ENCODE results near the gene TREH.
"Not testable (repeated sequence)": the region's sequence is repeated elsewhere in the genome, so short reads cannot be mapped to it uniquely, and the experiment has no call there.

The TREH gene

GRCh38 chr11:118615282-118615975 lies 64.0 kb downstream of the TREH start:
- Histone ChIP-seq H3K36me3 (ENCODE audit: control insufficient read depth, insufficient read depth, low read length) (no peaks in the 10 kb centered on the region), H3K9me3 (ENCODE audit: control insufficient read depth, low read length) (no peaks in the 10 kb centered on the region), H3K4me3 (ENCODE audit: insufficient read depth, low read depth, low read length, poor library complexity, severe bottlenecking) (no peak overlapping the region), H3K27me3 (replicated peaks; ENCODE audit: control insufficient read depth, insufficient read depth, low read length, poor library complexity, severe bottlenecking) (no peaks in the 10 kb centered on the region), H3K27ac (ENCODE audit: insufficient read depth, low read length, poor library complexity, severe bottlenecking) (no peak overlapping the region), H3K4me1 (ENCODE audit: control insufficient read depth, insufficient read depth, low read length, poor library complexity, severe bottlenecking) (peaks cover 8% of the 10 kb centered on the region)
- no peak for DNase-seq

GRCh38 chr11:118614511-118614910 lies 64.9 kb downstream of the TREH start:
- H3K4me1 ChIP-seq (ENCODE audit: control insufficient read depth, insufficient read depth, low read length, poor library complexity, severe bottlenecking): peaks cover 17% of the 10 kb centered on the region
- no peak overlapping the region for H3K27ac ChIP-seq (ENCODE audit: insufficient read depth, low read length, poor library complexity, severe bottlenecking)
- no peak for DNase-seq

GRCh38 chr11:118612378-118612777 lies 67.1 kb downstream of the TREH start:
- H3K9me3 ChIP-seq (ENCODE audit: control insufficient read depth, low read length): no peaks in the 10 kb centered on the region
- no peaks in the 10 kb centered on the region for H3K27me3 ChIP-seq (replicated peaks; ENCODE audit: control insufficient read depth, insufficient read depth, low read length, poor library complexity, severe bottlenecking)
- H3K36me3 ChIP-seq (ENCODE audit: control insufficient read depth, insufficient read depth, low read length): no peaks in the 10 kb centered on the region
- peaks cover 36% of the 10 kb centered on the region for H3K4me1 ChIP-seq (ENCODE audit: control insufficient read depth, insufficient read depth, low read length, poor library complexity, severe bottlenecking)
- DNase-seq: no peak
- no peak overlapping the region for H3K4me3 ChIP-seq (ENCODE audit: insufficient read depth, low read depth, low read length, poor library complexity, severe bottlenecking)
- no peak overlapping the region for H3K27ac ChIP-seq (ENCODE audit: insufficient read depth, low read length, poor library complexity, severe bottlenecking)

More at GRCh38 chr11:118614511-118614910, 64.9 kb downstream of the TREH start:
- Histone ChIP-seq H3K36me3 (ENCODE audit: control insufficient read depth, insufficient read depth, low read length) (no peaks in the 10 kb centered on the region), H3K9me3 (ENCODE audit: control insufficient read depth, low read length) (no peaks in the 10 kb centered on the region), H3K27me3 (replicated peaks; ENCODE audit: control insufficient read depth, insufficient read depth, low read length, poor library complexity, severe bottlenecking) (no peaks in the 10 kb centered on the region), H3K4me3 (ENCODE audit: insufficient read depth, low read depth, low read length, poor library complexity, severe bottlenecking) (no peak overlapping the region)

- not testable (repeated sequence) for H3K36me3 ChIP-seq (ENCODE audit: control insufficient read depth, insufficient read depth, low read length); H3K9me3 ChIP-seq (ENCODE audit: control insufficient read depth, low read length); H3K4me3 ChIP-seq (ENCODE audit: insufficient read depth, low read depth, low read length, poor library complexity, severe bottlenecking); H3K27ac ChIP-seq (ENCODE audit: insufficient read depth, low read length, poor library complexity, severe bottlenecking); DNase-seq; H3K27me3 ChIP-seq (replicated peaks; ENCODE audit: control insufficient read depth, insufficient read depth, low read length, poor library complexity, severe bottlenecking)
- peaks cover 36% of the 10 kb centered on the region for H3K4me1 ChIP-seq (ENCODE audit: control insufficient read depth, insufficient read depth, low read length, poor library complexity, severe bottlenecking)
Observed at GRCh38 chr11:118611433-118611795, 68.0 kb downstream of the TREH start.

- Histone ChIP-seq H3K9me3 (ENCODE audit: control insufficient read depth, low read length) (no peaks in the 10 kb centered on the region), H3K27ac (ENCODE audit: insufficient read depth, low read length, poor library complexity, severe bottlenecking) (peak overlapping the region; percentile 44), H3K4me1 (ENCODE audit: control insufficient read depth, insufficient read depth, low read length, poor library complexity, severe bottlenecking) (peaks cover 36% of the 10 kb centered on the region), H3K4me3 (ENCODE audit: insufficient read depth, low read depth, low read length, poor library complexity, severe bottlenecking) (peak overlapping the region; percentile 68), H3K36me3 (ENCODE audit: control insufficient read depth, insufficient read depth, low read length) (no peaks in the 10 kb centered on the region), H3K27me3 (replicated peaks; ENCODE audit: control insufficient read depth, insufficient read depth, low read length, poor library complexity, severe bottlenecking) (no peaks in the 10 kb centered on the region)
- peak; percentile 74 to 79 (median 76) for DNase-seq
Observed at GRCh38 chr11:118610773-118611432, 68.5 kb downstream of the TREH start.

- peak overlapping the region; percentile 44 for H3K27ac ChIP-seq (ENCODE audit: insufficient read depth, low read length, poor library complexity, severe bottlenecking)
- no peaks in the 10 kb centered on the region for H3K36me3 ChIP-seq (ENCODE audit: control insufficient read depth, insufficient read depth, low read length)
- no peak for DNase-seq
- H3K4me1 ChIP-seq (ENCODE audit: control insufficient read depth, insufficient read depth, low read length, poor library complexity, severe bottlenecking): peaks cover 36% of the 10 kb centered on the region
- peak overlapping the region; percentile 68 for H3K4me3 ChIP-seq (ENCODE audit: insufficient read depth, low read depth, low read length, poor library complexity, severe bottlenecking)
- no peaks in the 10 kb centered on the region for H3K9me3 ChIP-seq (ENCODE audit: control insufficient read depth, low read length)
- no peaks in the 10 kb centered on the region for H3K27me3 ChIP-seq (replicated peaks; ENCODE audit: control insufficient read depth, insufficient read depth, low read length, poor library complexity, severe bottlenecking)
Observed at GRCh38 chr11:118610225-118610772, 69.2 kb downstream of the TREH start.

GRCh38 chr11:118609380-118610224 lies 69.8 kb downstream of the TREH start:
- no peaks in the 10 kb centered on the region for H3K36me3 ChIP-seq (ENCODE audit: control insufficient read depth, insufficient read depth, low read length)
- H3K4me1 ChIP-seq (ENCODE audit: control insufficient read depth, insufficient read depth, low read length, poor library complexity, severe bottlenecking): peaks cover 36% of the 10 kb centered on the region
- H3K27me3 ChIP-seq (replicated peaks; ENCODE audit: control insufficient read depth, insufficient read depth, low read length, poor library complexity, severe bottlenecking): no peaks in the 10 kb centered on the region
- H3K9me3 ChIP-seq (ENCODE audit: control insufficient read depth, low read length): no peaks in the 10 kb centered on the region
- H3K27ac ChIP-seq (ENCODE audit: insufficient read depth, low read length, poor library complexity, severe bottlenecking): peak overlapping the region; percentile 22
- H3K4me3 ChIP-seq (ENCODE audit: insufficient read depth, low read depth, low read length, poor library complexity, severe bottlenecking): peak overlapping the region; percentile 68
- peak in 1 of 3 donors; percentile 11 for DNase-seq

- Histone ChIP-seq H3K4me1 (ENCODE audit: control insufficient read depth, insufficient read depth, low read length, poor library complexity, severe bottlenecking) (peaks cover 36% of the 10 kb centered on the region), H3K27me3 (replicated peaks; ENCODE audit: control insufficient read depth, insufficient read depth, low read length, poor library complexity, severe bottlenecking) (no peaks in the 10 kb centered on the region), H3K9me3 (ENCODE audit: control insufficient read depth, low read length) (no peaks in the 10 kb centered on the region), H3K4me3 (ENCODE audit: insufficient read depth, low read depth, low read length, poor library complexity, severe bottlenecking) (peak overlapping the region; percentile 77), H3K27ac (ENCODE audit: insufficient read depth, low read length, poor library complexity, severe bottlenecking) (peak overlapping the region; percentile 80), H3K36me3 (ENCODE audit: control insufficient read depth, insufficient read depth, low read length) (no peaks in the 10 kb centered on the region)
- DNase-seq: peak; percentile 83 to 88 (median 86)
Observed at GRCh38 chr11:118608360-118609227, 70.9 kb downstream of the TREH start.
